Stimulated activated CD4-positive, alpha-beta T cell treated with anti-CD3 and anti-CD28 coated beads, TNF-alpha, amount 100 ng/mL, for 24 hours (primary cell): ENCODE data around the gene MLYCD.

Experiments
- DNase-seq, 3 experiments: peaks; one replicate each; pipeline ENCODE4 v3.0.0-alpha.2; 2020; ENCODE audit warnings: low read depth in 3 of 3

Gene MLYCD

GRCh38 chr16:83954577-83955016 is 55.7 kb downstream of the MLYCD start:
- DNase-seq: no peak

- no peak for DNase-seq
These were observed 56.6 kb downstream of the MLYCD start for GRCh38 chr16:83955218-83956130.

GRCh38 chr16:83956336-83957289 is 57.7 kb downstream of the MLYCD start:
- peak; percentile 44 to 77 (median 49) for DNase-seq

GRCh38 chr16:83957296-83957855 is 58.5 kb downstream of the MLYCD start:
- DNase-seq: no peak

GRCh38 chr16:83958137-83958845 is 59.4 kb downstream of the MLYCD start:
- DNase-seq: no peak

GRCh38 chr16:83958846-83959565 is 60.1 kb downstream of the MLYCD start:
- no peak for DNase-seq

- DNase-seq: no peak
These were observed 60.9 kb downstream of the MLYCD start for GRCh38 chr16:83959656-83960434.

- DNase-seq: no peak
These were observed 61.8 kb downstream of the MLYCD start for GRCh38 chr16:83960521-83961249.

GRCh38 chr16:83961591-83961990 is 62.7 kb downstream of the MLYCD start:
- DNase-seq: no peak

GRCh38 chr16:83963277-83964119 is 64.6 kb downstream of the MLYCD start:
- DNase-seq: no peak

- no peak for DNase-seq
These were observed 65.9 kb downstream of the MLYCD start for GRCh38 chr16:83964684-83965443.

GRCh38 chr16:83965444-83966152 is 66.7 kb downstream of the MLYCD start:
- no peak for DNase-seq

- no peak for DNase-seq
These were observed 67.3 kb downstream of the MLYCD start for GRCh38 chr16:83966153-83966696.

GRCh38 chr16:83967091-83967490 is 68.2 kb downstream of the MLYCD start:
- DNase-seq: no peak

GRCh38 chr16:83967838-83968305 is 69.0 kb downstream of the MLYCD start, which contains the start of gene NECAB2:
NECAB2 (plus strand) TSS chr16:83968244; CDS start chr16:83968649, 405 bp downstream.
- peak in 1 of 3 experiments; percentile 23 for DNase-seq

- DNase-seq: no peak
These were observed 69.5 kb downstream of the MLYCD start for GRCh38 chr16:83968306-83968851.
